Forelimb muscle (tissue), 1 donor: Measurements from ENCODE around the gene ZNF189. TPM values are rescaled to one million over a fixed set of nuclear protein-coding genes. Genes with fewer than 3 reads are reported as not detected.

Experiments used
- DNase-seq: peaks from one replicate; pipeline ENCODE4 v3.0.0-alpha.2; 2013; ENCODE audit warnings: low read depth
- polyA plus RNA-seq: library from polyadenylated mRNA; unstranded; fragments of 120-200 nt; gene quantifications from one replicate; pipeline ENCODE4 v1.2.1, GENCODE V29; 2013; ENCODE audit not compliant: insufficient read length

The ZNF189 gene
- polyA plus RNA-seq, 1 donor, result 19.2 TPM

DNA sequence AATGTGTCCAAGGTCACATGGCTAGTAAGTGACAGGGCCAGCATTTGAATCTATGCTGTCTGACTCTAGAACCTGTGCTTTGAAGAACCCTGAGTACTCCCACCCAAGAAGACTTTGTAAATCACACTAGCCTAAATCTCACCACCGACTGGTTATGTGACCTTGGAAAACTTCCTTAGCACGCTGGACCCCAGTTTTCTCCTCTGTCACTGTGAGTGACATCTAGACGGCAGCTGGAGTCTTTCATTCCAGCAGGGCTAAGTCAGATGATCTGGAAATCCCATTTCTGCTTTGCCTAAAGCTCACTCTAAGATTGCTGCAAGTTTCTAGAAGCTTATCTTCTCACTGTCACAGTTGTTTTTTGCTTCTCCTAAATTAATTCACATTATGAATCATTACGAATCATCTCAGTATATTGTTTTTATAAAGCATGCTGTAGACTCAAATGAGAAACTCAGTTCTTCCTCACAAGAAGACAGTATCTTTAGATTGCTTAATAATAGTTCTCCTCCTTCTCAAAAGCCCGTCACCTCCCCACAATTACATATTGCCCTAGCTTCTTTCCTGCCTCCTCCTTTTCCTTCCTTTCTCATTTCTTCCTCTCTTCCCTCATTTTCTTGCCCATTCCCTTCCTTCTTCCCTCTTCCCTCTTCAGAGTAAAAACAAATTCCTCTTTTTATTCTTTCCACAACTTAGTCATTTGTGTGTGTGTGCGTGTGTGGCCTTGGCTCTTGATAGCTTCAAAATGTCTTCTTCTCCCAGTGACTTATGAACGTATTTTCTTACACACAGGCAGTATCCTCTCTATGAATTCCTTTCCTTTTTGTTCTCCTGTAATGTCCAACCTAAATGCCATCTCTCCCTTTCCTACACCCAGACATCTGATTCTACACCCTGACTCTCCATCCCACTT, 20.1 kb downstream of the ZNF189 start:
- no peak for DNase-seq

DNA sequence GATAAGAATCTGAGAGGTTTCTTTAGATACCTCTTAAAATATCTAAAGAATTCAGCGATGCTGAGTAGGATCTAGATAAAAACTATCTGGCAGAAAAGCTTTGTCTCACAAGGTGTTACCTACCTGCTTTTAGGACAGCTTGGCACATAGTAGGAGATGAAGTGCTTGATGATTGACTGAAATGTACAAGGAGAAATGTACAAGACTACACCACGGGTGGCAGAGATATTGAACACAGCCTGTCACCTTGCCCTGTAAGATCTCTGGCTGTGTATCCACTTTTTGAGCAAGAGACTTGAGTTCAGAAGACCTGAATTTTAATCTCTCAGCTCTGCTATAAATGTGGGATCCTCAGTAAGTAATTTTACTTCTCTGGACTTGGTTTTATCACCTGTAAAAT, 21.2 kb downstream of the ZNF189 start:
- no peak for DNase-seq

DNA sequence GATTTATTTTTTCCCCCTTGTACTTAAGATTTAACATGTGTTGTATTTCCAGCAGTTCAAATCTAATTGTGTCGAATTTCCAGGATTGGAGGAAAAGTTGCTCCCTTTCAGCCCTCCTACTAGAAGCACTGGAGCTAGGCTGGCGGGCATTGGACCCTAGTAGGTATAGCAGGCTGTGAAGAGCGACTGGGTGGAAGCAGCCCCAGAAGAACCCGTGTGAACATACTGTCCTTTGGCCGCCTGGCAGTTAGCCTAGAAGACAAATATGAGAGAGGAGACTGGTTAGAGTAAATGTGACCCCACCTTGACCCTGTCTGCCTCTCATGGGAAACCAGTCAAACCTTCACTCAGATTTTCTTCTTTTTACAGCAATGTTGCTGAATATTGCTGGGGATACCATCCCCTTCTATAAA, 23.0 kb downstream of the ZNF189 start:
- DNase-seq, result no peak

- DNase-seq, result no peak
Measured at GRCh38 chr9:101427358-101427757, 28.7 kb downstream of the ZNF189 start.

DNA sequence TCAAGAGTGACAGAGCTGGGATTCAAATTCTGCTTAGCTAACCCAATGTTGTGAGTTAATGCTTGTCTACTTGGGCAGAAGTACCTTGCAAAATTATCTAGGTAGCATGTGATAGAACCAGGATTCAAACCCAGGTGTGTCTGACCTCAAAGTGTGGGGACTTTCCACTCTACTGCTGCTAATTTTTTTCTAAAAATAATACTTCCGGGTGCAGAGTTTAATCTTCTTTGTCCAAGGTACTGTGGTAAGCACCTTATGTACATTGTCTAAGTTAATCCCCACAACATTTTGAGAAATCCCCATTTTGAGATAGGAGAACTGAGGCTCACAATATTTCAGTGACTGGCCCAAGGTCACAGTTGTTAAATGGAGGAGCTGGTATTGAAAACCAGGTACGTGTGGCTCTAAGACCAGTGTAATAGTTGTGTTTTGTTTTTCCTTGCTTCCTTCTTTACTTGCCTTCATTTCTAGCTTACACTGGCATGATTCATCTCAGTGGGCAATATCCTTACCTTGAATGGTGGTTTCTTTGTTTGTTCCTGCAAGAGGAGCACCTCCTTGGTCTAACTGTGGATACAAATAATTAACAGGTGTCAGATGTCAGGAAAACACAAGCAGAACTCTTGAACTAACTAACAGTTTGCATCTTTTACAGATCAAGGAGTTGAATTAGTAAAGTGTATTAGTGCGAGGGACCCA, 29.5 kb downstream of the ZNF189 start:
- no peak for DNase-seq

GRCh38 chr9:101428909-101429308, 30.3 kb downstream of the ZNF189 start:
- DNase-seq, result no peak

DNA sequence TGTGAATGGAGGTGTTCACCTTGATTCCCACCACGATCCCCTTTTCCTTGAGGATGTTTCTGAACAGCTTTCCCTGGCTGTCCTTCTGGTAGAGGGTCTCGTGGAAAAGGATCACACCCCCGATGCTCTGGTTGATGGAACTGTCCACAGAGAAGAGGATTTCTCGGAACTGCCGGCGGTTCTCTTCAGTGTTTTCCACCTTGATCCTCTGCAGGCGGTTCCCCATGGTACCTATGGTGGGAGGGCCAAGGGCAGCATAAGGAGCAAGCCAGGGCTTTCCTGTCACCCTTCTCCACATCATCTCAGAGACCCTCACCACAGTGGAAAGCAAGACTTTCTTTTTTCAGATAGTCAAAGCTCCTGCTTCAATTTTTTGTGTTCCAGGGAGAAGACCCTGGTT, 31.1 kb downstream of the ZNF189 start:
- no peak for DNase-seq

DNA sequence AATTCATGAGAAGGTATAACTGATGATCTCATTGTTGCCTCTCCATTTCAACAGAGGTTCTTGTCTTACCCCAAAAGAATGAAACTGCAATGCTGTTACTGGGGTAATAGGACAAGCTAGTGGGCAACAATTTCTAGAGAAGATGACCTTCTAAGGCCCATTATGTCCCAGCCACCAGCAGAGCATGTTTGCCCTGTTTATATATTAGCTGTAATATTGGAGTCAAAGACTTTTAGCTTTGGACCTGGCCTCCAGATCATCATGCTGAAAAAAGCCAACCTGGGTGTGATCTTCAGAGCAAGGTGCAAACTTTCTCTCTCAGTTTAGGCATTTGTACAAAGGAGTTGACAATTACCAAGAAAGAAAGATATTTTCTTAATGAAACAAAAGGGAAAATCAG, 33.5 kb downstream of the ZNF189 start:
- no peak for DNase-seq

GRCh38 chr9:101432740-101433139, 34.1 kb downstream of the ZNF189 start:
- no peak for DNase-seq

DNA sequence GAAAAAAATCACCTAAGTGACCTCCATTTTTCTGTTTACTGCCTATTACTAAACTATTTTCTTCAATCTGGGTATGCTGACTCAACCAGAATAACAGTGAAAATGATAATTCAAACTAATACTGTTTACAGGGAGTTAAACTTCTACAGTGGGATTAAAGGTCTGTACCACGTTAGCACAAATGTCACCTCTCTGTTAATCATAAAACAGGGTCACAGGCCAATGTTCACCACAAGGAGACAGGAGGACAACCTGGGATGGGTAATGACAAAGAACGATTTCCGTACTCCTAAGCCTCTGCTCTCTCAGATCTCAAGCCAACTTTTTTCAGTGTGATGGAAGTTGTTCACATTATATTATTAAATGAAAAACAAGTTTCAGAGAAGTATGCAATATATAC, 34.6 kb downstream of the ZNF189 start:
- no peak for DNase-seq

GRCh38 chr9:101434998-101435397, 36.3 kb downstream of the ZNF189 start:
- no peak for DNase-seq

- DNase-seq, result no peak
Measured at GRCh38 chr9:101435601-101436079, 37.0 kb downstream of the ZNF189 start, which contains the start of gene ALDOB. Gene ALDOB, minus strand, starts transcription at chr9:101435774. Its CDS starts 4,887 bp downstream, at chr9:101430887.

DNA sequence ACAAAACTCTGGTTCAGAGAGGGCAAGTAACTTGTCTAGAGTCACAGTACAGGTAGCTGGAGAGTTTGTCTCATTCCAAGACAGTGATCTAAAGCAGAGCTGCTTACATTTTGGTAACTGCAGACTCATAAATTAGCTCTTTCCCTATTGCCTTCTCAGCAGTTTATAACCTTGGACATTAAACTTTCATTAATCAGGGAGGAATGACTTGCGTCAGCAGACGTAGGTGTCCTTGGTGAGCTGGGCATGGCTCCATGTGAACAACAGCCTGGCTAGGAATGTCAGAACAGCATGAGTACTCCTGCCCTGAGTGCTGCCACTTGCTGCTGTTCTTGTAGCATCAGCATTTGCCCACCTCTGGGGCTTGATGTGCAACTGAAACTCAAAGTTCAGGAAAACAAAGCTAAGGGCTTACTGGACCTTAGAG, 39.2 kb downstream of the ZNF189 start:
- DNase-seq, result no peak

DNA sequence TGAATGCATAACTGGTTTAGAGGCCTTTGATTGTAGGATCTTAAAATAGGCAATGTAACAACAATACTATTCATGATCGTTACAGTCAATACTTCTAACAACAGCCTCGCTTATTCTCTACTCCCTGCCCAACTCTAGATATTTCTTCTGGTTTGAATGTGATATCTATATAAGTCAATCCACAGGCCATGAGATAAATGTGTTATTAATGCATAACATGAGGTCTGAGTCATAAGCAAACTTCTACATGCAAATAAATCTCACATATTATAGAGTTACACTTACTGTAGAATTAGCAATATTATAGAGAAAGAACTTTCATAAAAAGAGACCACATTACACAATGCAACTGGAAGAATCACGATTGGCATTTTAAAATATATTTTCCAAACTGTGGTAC, 39.9 kb downstream of the ZNF189 start:
- DNase-seq, result no peak

- no peak for DNase-seq
Measured at GRCh38 chr9:101440714-101441230, 42.1 kb downstream of the ZNF189 start.

- DNase-seq, result no peak
Measured at GRCh38 chr9:101442318-101442717, 43.7 kb downstream of the ZNF189 start.

DNA sequence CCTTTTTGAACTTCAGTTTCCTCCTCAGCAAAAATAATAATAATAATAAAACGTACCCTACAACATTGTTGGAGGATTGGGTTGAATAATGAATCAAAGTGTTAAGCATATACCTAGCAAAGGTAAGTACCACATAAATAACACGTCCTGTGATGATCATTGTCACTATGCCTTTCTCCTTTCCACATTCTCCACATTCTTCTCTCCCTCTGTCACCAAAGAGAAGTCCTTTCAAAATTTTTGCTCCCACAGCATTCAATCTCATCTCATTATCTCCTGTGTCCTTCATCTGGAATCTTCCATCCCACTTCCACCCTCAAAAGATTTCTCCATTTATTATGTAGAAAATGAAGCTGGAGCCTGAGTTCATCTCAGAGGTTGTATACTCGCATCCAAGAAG, 44.1 kb downstream of the ZNF189 start:
- no peak for DNase-seq

DNA sequence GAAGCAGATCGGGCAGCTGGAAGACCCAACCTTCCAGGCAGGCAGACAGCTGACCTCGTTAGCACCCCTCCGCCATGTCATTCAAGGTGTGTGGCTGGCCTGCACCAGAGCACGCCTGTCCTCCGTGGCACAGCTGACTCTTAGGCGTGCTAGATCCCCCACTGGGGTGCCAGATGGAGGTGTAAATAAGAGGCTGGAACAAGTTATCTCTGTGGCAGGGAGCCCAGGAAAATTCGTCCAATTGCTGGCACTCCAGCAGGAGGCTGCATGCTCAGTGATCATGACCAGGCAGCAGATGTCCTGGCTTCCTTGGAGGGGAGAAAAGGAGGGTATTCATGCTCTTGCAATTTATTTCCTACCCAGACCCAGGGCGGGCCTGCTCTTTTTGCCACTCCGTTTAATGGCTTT, 44.7 kb downstream of the ZNF189 start:
- DNase-seq, result no peak

- DNase-seq, result no peak
Measured at GRCh38 chr9:101445353-101446029, 46.8 kb downstream of the ZNF189 start.

GRCh38 chr9:101446732-101447131, 48.1 kb downstream of the ZNF189 start:
- DNase-seq, result no peak

DNA sequence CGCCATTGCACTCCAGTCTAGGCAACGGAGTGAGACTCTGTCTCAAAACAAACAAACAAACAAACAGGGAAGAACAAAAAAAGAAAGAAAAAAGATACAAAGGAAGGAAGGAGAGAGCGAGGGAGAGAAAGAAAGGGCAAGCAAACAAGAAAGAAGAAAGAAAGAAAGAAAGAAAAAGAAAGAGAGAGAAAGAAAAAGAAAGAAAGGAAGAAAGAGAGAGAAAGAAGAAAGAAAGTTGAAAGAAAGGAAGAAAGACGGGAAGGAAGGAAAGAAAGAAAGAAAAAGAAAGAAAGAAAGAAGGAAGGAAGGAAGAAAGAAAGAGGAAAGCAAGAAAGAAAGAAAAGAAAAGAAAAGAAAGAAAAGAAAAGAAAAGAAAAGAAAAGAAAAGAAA, 50.0 kb downstream of the ZNF189 start:
- DNase-seq, result no peak
